HG02943 (cell line): ENCODE results near the gene CAMK4.
"Not testable (repeated sequence)": the region's sequence is repeated elsewhere in the genome, so short reads cannot be mapped to it uniquely, and the experiment has no call there.

Experiments
- ATAC-seq: cut with Tn5 transposase; IDR thresholded peaks from one replicate; pipeline ENCODE4 v1.9.1; 2021; ENCODE audit warnings: mild to moderate bottlenecking, low read depth, moderate library complexity; ENCODE audit not compliant: unreplicated experiment

The CAMK4 gene

DNA sequence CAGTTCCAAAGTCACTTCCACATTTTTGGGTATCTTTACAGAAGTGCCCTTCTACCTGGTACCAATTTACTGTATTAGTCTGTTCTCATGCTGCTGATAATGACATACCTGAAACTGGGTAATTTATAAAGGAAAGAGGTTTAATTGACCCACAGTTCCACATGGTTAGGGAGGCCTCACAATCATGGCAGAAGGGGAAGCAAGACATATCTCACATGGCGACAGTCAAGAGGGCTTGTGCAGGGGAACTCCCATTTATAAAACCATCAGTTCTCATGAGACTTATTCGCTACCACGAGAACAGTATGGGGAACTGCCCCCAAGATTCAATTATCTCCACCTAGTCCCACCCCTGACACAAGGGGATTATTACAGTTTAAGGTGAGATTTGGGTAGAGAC, 185.9 kb downstream of the CAMK4 start:
- not testable (repeated sequence) for ATAC-seq

DNA sequence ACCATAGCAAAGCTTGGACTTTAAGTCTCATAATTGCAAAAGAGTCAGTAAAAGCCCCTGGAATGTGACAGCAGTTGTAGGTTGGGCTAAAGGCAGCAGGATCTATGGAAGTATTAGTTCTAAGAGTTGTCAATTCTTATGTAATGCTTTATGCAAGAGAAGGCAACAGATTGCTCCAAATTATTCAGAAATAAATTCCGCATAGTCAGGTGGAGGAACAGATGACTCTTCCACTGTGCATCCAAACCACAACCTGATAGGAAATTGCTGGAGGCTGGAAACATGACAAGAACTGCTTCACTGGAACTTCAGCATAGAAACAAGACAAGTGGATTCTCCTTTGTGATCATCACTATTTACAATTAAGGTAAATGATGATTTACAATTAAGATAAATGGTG, 187.1 kb downstream of the CAMK4 start:
- no peak for ATAC-seq

DNA sequence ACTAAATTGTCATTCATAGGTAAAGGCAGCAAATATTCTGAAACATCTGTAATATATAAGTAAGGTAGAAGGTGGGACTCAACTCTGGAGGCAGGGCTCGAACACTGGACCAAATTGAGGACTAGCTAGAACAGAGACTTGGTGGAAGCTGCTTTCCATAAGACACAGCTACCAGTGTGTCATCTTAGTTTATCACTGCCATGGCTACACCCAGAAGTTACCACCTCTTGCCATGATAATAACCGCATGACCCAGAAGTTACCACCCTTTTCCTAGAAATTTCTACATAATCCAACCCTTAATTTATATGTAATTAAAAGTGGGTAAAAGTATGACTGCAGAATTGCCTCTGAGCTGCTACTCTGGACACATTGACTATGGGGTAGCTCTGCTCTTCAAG, 188.4 kb downstream of the CAMK4 start:
- ATAC-seq = no peak

DNA sequence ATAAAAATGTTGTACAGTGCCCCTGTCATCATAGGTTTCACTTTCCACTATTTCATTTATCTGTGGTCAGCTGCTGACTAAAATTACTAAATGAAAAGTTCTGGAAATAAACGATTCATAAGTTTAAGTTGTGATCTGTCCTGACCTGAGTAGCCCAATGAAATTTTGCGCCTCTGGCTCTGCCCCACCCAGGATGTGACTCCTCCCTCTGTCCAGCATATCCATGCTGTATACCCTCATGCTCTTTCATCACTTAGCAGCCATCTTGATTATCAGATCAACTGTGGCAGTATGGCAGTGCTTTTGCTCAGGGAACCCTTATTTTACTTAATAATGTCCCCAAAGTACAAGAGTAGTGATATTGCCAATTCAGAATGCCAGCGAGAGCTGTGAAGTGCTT, 190.9 kb downstream of the CAMK4 start:
- no peak for ATAC-seq

DNA sequence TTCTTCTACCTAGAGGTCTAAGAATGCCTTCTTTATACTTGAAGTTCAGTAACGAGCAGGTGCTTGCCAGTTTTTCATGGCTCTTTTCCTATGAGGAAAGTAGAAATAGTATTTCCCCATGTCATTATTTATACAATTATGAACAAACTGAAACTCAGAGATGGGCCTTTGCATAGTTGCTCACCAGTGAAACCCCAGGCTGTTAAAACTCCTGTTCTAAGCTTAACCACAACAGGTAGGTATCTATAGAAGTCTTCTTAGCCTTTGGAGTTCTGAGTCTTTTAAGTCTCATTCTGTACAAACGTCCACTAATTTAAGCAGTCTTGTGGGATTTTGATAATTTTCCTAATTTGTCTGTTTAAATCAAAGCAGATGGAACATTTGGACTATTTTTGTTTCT, 198.1 kb downstream of the CAMK4 start:
- ATAC-seq = no peak

DNA sequence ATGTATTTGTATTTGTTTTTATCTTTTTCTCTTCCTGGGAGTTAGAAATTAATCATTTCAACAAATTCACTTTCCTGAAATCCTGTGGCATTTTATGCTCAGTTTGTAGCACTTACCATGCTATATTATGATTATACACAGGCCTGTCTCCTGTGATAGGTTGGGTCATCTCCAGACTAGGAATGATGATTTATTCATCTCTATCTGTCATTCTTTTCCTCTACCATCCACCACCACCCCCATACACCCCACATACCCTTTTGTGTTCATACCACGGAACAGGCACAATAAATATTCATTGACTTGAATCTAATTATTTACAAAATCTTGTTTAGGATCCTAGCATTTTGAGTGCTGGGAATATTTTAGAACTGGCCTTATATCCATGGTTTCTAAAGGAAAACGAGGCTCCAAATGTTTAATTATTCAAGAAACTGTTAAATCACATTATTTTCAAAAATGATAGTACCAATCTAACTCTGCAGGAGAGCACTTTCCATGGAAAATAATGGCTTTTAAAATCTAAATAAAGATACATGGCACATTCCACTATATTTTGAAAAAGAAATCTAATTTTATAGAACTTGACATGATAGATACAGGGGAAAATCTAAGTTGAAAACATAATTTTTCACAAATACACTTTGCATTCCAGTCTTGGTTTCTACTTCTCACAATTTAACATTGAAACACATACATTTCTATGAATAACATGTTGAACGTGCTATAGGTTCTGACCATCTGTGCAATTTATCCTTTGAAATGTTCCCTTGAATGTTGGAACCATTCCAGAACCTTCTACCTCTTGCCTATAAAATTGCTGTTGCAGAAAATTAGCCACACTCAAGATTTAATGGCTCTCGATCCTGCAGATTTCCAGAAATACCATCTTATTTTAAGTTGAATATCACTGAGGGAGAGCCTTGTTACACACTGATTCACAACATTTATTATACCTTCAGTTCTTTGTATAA, 198.8 kb downstream of the CAMK4 start:
- no peak for ATAC-seq

DNA sequence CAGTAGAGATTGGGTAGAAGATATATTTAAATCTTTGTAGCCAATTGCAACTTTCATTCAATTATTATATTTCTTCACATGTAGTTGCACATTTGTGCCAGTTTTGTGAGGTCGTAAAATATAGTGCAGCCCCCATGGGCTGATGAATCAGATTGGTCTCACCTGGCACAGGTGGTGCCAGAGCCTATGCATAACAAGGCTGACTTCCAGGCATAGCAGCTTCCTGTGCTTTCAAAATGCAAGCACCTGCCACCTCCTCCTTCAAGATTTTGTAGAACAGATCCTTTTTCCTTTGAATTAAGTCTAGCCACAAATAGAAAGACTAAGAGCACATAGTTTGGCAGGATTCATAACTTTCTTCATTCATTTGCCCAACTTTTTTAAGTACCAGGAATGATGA, 201.0 kb downstream of the CAMK4 start:
- ATAC-seq = no peak

DNA sequence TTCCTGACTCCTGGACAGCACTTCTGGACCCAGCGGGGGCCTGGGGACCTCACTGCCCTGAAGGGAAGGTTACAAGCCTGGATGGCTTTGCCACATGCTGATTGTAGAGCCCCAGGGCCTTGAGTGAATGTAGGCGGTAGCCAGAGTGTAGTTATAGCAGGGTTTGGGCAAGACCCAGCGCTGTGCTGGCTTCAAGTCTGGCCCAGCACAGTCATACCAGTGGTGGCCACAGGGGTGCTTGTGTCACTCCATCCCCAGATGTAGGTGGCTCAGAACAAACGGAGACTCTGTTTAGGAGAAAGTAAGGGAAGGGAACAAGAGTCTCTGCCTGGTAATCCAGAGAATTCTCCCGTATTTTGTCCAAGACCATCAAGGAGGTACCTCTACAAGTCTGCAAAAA, 203.6 kb downstream of the CAMK4 start:
- ATAC-seq = no peak

DNA sequence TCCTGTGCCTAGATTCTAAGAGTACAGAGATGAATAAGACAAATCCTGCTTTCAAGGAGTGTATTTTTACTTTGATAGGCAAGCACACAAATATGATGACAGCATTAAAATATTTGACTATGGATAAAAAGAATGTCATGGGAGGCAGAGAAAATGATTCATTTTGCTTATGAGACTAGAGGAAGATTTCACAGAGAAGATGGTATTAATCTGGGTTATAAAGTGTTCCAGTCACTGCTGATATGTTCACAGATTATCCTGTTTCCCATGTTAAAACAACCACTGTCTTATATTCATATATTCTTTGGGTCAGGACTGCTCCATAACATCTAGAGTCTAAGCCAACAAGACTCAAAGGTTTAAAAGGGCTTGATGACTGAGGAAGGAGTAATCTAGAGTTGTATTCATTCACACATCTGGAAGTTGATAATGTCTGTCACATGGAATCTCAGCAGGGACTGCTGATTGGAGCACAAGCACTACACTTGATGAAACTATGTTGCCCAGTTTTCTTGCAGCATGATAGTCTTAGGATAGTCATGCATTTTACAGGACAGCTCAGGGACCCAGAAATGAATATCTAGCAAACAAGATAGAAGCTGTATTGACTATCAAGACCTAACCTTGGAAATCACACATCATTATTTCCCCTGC, 208.8 kb downstream of the CAMK4 start:
- no peak for ATAC-seq

DNA sequence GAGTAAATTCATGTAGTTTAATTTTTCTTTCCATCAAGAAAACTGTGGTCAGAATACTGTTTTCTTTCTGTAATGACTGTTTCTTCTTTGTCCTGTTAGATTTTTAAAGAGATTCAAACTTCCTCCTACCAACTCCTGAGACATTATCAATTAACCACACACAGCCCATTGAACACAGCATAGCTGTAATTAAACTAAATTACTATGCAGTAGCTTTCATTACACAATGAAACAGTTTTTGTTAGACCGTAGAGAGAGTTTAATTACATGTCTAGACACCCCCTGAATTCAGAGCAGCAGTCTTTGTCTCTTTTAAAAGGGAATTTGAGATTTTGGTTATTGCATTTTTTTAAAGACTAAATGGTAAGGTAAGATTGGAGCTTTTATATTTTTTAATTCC, 210.6 kb downstream of the CAMK4 start:
- no peak for ATAC-seq

DNA sequence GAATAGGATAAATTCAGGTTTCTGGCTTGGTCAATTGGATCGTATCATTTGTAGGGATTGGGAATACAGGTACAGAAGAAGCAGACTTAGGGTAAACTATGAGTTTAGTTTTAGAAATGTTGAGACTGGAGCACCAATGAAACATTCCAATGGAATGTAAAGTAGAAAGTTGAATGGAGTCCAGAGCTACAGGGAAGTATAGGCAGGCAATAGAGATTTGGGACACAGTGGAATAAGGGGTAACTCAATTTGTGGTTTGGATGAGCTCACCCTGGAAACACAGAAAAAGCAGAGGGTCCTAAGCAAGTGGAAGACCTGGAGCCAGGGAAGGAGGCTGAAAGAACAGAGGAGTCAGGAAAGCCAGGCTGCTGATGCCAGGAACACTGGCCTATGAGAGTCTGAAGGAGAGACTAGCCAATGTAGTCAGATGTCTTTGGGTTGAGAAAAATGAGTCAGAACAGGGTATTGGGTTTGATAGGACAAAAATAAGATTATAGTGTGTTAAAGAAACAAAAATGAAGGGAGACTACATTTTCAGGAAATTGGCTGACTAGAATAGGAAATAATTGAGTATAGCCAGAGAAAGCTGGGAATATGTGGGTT, 215.4 kb downstream of the CAMK4 start:
- ATAC-seq = no peak

DNA sequence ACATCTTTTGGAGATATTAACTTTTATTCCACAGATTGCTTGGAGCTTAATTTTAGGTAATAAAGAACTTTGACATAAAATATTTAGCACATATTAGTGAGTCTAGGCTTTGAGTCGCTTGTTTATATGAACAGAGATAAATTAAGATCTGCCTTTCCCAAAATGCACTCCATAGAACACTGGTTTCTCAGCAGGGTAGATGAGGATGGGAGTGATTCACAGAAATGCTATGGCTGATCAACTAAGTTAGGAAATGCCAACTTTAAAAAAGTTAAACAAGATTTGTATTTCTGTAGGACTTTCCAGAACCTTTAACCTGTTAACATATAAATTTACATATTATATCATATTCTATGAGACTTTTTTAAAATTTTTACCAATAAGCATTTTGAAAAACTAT, 222.9 kb downstream of the CAMK4 start:
- ATAC-seq = no peak

DNA sequence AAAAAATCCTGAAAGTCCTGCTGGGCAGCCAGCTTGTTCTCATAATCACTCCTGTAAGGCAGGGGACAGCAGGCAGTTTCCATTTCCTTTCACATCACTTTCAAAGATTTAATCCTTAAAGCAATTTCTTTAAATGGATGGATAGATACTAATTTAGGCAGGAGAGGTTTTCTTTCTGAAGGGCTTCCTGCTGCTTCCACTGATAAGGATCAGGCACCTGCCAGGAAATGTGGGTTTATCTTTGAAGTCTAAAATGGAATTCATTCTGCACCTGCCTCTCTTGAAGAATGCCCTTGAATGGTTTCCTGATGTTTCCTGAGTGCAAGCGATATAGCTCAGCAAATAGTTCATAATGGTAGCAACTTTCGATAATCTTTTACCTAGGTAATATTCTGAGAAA, 223.6 kb downstream of the CAMK4 start:
- ATAC-seq = no peak

DNA sequence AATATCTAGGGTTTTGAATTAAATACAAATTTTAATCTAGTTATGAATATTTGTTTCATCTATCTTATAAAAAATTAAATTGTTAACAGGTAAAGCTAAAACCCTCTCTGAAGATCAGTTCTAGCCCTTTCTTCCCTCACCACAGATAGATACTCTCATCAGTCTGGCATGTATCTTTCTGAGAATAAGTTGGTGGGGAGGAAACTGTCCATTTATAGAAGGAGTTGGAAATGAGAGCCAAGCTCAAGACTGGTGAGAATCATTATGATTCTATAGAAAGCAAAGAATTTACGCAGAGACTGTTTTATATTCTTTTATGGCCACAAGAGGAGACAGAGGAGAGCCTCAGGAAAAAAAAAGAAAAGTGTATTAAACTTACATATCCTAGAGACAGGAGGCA, 229.1 kb downstream of the CAMK4 start:
- no peak for ATAC-seq

DNA sequence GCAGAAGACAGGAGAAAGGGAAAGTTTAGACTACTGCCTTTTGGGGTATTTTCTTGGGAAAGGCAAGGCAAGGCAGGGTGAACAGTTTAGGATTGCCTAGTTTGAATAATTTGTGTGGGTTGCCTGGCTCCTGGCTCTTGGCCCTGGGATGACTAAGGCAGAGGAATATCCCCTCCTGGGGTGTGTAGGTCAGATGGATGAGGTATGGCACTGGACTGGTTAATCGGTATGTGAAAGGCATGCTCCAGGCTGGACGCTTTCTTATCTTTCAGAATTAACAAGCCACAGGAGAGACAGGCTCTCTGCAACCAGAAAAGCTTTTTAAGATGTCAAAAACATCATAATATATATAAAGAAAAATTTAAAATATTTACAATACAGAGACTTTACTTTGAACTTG, 229.6 kb downstream of the CAMK4 start:
- no peak for ATAC-seq

DNA sequence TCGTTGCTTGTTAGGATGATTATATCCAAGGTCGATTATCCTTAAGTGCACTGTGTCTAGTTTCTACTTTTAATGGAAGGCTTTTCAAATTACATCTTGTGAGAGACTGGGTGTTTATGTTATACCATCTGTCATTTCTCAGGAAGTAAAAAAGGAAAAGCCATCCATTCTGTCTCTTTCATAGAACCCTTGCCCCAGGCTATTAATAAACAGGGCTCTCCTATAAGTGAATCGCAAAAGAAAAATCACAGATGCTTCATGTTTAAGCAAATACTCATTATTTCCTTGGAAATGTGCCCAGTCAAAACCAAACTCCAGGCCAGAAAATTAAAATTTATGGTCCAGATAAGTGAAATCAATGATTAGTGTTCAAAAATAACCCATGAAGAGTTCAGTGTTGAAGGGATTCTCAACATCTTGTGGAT, 230.0 kb downstream of the CAMK4 start:
- no peak for ATAC-seq

DNA sequence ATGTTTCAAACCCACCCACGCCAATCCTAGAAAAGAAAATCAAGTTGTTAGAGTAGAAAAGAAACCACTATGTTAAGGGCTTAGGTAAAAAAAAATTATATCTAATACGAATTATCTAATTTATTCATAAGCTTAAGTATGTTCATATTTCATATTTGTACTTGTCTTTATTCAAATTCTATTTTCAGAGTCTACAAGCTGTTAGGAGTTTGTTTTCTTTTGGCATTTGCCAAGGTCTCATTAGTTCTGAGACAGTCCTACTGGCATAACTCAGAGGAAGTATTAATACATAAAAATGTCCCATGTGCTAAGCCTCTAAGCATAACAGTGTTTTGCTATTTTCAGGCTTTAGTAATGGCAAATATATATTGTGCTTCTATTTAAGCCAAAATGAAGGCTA, 230.6 kb downstream of the CAMK4 start:
- ATAC-seq = no peak

DNA sequence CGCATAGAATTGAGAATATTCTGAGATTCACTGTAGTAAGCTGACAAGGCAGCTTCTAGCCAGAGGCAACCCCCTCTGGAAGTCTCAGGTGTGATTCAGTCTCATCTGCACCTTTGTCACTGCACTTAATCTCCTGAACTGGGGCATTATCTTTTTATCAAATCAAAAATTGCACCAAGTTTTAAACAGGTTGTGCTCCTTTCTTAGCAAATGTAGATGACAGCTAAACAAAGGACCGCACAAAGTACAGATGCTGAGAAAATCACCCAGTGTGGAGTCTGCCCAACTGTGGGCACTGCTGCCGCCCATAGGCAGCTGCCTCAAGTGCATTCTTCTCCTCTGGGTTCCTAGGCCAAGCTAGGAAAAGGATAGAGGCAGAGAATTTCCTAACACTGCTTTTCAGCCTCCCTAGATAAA, 237.1 kb downstream of the CAMK4 start:
- no peak for ATAC-seq

DNA sequence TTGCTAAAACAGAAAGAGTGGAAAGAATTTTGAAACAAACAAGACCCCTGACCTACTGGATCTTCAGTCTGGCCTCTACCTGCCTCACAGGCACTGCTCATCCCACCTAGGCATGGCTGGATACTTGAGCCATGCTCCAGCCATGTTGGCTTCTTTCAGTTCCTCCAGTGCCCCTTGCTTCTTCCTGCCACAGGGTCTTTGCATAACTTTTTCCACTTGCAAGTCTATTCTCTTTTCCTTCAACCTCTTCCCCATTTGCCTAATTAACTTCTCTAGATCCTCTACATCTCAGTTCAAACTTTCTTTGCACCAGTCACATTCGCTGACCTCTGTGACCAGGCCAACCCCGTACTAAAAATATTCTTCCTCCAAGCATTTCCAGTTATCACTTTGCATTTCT, 237.8 kb downstream of the CAMK4 start:
- ATAC-seq = no peak

DNA sequence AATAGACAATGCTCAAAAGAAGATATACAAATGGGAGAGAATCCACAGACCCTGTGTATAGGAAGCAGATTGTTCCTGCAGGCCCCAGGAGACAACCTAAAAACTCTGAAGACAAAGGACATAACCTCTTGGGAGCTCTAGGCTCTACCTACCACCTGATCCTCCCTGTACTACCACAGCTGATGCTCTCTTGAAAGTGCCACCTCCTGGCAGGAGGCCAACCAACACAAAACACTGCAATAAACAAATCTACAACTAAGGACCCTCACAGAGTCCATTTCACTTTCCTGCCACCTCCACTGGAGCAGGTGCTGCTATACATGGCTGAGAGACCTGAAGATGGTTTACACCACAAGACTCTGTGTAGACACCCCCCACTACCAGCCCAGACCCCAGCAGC, 239.1 kb downstream of the CAMK4 start:
- no peak for ATAC-seq

DNA sequence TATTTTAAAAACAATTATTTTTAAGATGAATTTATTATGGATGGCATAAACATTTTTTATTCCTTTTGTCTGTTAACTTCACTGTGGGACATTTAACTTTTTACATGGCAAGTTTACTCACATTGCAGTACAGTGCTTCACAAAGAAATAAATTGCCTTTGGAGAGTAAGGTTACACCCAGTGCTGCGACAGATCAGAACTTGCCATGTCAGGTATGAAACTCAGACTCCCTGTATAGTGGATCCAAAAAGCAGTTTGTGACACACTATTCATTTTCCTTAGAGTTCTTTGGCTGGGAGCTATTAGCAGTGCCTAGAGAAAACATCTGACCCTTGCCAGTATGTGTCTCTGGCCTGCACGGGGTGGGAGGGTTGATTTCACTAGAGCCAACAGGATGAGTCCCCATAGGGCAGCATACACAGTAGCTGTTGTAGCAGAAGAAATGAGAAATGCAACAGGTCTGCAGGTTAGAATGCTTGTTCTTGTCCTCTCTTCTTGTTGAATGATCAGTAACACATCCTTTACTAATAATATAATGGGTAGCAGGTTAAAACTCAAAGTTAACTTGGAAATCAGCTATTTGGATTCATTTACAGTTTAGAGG, 245.2 kb downstream of the CAMK4 start:
- ATAC-seq = no peak
